Osteocyte (in vitro differentiated cells): ENCODE data around the gene BTBD3. TPM values are rescaled to one million over a fixed set of nuclear protein-coding genes. Genes with fewer than 3 reads are reported as not detected.

ENCODE experiments used
- DNase-seq: peaks from one replicate; pipeline ENCODE4 v3.0.0; 2021; ENCODE audit warnings: mixed read lengths; ENCODE audit not compliant: unreplicated experiment; ENCODE audit errors: extremely low spot score
- H3K27ac Mint-ChIP-seq: one replicate; pipeline ENCODE4 v1.8.0; 2021; ENCODE audit warnings: mild to moderate bottlenecking, mixed read lengths; ENCODE audit not compliant: unreplicated experiment
- H3K27me3 Mint-ChIP-seq: one replicate; pipeline ENCODE4 v1.8.0; 2021; ENCODE audit warnings: mixed read lengths; ENCODE audit not compliant: unreplicated experiment
- H3K36me3 Mint-ChIP-seq: one replicate; pipeline ENCODE4 v1.8.0; 2021; ENCODE audit warnings: mixed read lengths; ENCODE audit not compliant: unreplicated experiment
- H3K4me1 Mint-ChIP-seq: one replicate; pipeline ENCODE4 v1.8.0; 2021; ENCODE audit warnings: mixed read lengths; ENCODE audit not compliant: unreplicated experiment
- H3K4me3 Mint-ChIP-seq: one replicate; pipeline ENCODE4 v1.8.0; 2021; ENCODE audit warnings: mild to moderate bottlenecking, moderate library complexity, mixed read lengths; ENCODE audit not compliant: unreplicated experiment
- H3K9me3 Mint-ChIP-seq: one replicate; pipeline ENCODE4 v1.8.0; 2021; ENCODE audit warnings: mixed read lengths; ENCODE audit not compliant: unreplicated experiment
- total RNA-seq: library from RNA; stranded (reverse); gene quantifications from 2 replicates; pipeline ENCODE4 v1.2.1, GENCODE V29; 2021
- TF ChIP-seq, protein P1 (sequence below): fragments of 200-600 bp; sonication (generic); IDR thresholded peaks from 2 replicates; pipeline ENCODE4 v1.5.0; 2021; ENCODE audit warnings: antibody characterized with exemption, mild to moderate bottlenecking, moderate library complexity

The BTBD3 gene
- total RNA-seq, 1 donor from 2014 or later: 25.1 TPM

DNA sequence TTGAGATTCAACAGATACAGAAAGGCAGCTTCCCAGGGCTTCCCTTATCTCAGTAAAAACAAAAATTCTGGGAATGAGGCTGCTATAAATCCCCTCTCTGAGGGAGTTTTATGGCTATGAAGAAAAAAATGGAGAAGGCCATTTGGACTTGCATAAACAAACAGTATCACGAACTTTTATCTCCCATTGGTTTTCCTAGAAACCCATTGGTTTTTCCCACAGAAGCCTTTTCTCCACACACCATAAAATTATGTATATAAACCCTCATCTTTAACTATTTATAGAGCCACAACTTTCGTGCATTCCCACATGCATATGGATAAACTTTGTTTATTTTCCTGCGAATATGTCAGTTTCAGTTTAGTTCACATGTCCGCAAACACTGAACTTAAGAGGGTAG lies 36.2 kb upstream of the BTBD3 start:
- TF ChIP-seq, protein P1, sequence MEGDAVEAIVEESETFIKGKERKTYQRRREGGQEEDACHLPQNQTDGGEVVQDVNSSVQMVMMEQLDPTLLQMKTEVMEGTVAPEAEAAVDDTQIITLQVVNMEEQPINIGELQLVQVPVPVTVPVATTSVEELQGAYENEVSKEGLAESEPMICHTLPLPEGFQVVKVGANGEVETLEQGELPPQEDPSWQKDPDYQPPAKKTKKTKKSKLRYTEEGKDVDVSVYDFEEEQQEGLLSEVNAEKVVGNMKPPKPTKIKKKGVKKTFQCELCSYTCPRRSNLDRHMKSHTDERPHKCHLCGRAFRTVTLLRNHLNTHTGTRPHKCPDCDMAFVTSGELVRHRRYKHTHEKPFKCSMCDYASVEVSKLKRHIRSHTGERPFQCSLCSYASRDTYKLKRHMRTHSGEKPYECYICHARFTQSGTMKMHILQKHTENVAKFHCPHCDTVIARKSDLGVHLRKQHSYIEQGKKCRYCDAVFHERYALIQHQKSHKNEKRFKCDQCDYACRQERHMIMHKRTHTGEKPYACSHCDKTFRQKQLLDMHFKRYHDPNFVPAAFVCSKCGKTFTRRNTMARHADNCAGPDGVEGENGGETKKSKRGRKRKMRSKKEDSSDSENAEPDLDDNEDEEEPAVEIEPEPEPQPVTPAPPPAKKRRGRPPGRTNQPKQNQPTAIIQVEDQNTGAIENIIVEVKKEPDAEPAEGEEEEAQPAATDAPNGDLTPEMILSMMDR: no peak
- no peaks in the 10 kb centered on the region for H3K27me3 Mint-ChIP-seq
- no peak overlapping the region for H3K4me3 Mint-ChIP-seq
- no peaks in the 10 kb centered on the region for H3K4me1 Mint-ChIP-seq
- no peak for DNase-seq
- H3K9me3 Mint-ChIP-seq: no peaks in the 10 kb centered on the region
- H3K36me3 Mint-ChIP-seq: no peaks in the 10 kb centered on the region
- no peak overlapping the region for H3K27ac Mint-ChIP-seq

DNA sequence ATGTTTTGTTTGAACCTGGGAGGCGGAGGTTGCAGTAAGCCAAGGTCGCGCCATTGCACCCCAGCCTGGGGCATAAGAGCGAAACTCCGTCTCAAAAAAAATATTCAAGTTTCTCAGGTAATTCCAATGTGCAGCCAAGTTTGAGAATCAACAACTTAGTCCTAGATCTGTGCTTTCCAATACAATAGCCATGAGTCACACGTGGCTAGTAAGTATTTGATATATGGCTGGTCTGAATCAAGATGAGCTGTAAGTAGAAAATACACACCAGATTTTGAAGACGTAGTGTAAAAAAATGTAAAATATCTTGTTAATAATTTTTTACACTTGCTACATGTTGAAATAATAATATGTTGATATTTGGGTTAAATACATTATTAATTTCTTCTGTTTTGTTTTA lies 35.0 kb upstream of the BTBD3 start:
- DNase-seq: no peak
- no peaks in the 10 kb centered on the region for H3K4me1 Mint-ChIP-seq
- no peak overlapping the region for H3K4me3 Mint-ChIP-seq
- H3K9me3 Mint-ChIP-seq: no peaks in the 10 kb centered on the region
- TF ChIP-seq, protein P1: no peak
- no peaks in the 10 kb centered on the region for H3K36me3 Mint-ChIP-seq
- H3K27me3 Mint-ChIP-seq: no peaks in the 10 kb centered on the region
- no peak overlapping the region for H3K27ac Mint-ChIP-seq

DNA sequence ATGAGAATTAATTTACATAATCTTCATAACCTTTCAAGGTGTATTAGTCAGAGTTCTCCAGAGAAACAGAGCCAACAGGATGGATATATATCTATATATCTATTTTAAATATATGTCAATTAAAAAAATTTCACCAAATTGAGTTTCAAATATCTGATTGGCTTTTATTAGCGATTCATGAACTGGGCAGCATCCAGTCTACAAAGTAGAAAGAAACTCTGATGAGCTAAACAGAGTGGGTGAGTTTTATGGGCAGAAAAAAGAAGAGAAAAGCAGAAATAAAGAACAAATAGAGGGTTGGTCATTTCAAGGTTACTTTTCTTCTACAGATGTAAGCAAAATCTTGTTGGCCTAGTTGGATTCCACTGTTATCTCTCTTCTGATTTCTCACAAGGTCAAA lies 29.0 kb upstream of the BTBD3 start:
- no peak overlapping the region for H3K4me3 Mint-ChIP-seq
- TF ChIP-seq, protein P1: no peak
- peaks cover 19% of the 10 kb centered on the region for H3K4me1 Mint-ChIP-seq
- H3K27ac Mint-ChIP-seq: no peak overlapping the region
- peaks cover 4% of the 10 kb centered on the region for H3K27me3 Mint-ChIP-seq
- no peaks in the 10 kb centered on the region for H3K9me3 Mint-ChIP-seq
- H3K36me3 Mint-ChIP-seq: no peaks in the 10 kb centered on the region
- DNase-seq: no peak

- peak; percentile 97 for DNase-seq
- Mint-ChIP-seq H3K9me3 (no peaks in the 10 kb centered on the region), H3K4me1 (peaks cover 28% of the 10 kb centered on the region), H3K36me3 (no peaks in the 10 kb centered on the region), H3K27me3 (peaks cover 4% of the 10 kb centered on the region), H3K27ac (peak overlapping the region; percentile 32), H3K4me3 (peak overlapping the region; percentile 76)
- TF ChIP-seq, protein P1: no peak
These were observed 27.2 kb upstream of the BTBD3 start for GRCh38 chr20:11890331-11891076.

DNA sequence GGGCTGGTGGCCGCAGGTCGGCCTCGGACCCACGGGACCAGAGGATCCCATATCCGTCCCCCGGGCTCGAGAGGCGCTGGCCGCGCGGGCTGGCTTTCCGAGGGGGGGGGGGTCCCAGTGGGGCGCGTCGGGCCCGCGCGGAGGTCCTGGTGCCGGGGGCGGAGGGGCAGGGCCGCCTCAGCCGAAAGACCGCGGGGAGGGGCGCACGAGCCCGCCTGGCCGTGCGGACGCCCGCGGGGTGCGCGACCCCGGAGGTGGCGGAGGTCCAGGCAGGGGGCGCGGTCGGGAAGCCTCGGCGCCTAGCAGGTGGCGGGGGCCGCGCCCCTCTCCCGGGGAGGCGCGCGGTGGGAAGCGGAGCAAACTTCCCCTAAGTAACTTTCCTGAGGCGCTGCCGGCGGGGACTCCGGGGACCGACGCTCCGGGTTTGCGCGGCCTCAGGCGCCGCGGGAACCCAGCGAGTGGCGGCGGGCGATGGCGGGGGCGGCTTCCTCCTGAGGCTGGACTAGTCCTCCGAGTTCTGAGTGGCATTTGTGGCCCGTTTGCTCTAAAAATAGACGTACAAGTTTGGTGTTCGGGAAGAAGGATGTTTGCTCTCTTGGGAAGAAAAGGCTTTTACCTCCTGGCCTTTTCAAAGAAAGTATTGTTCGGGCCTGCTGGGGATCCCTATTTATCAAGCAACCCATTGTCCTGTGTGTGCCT lies 26.5 kb upstream of the BTBD3 start:
- H3K27ac Mint-ChIP-seq: peak overlapping the region; percentile 97
- TF ChIP-seq, protein P1: no peak
- H3K4me3 Mint-ChIP-seq: peak overlapping the region; percentile 87
- DNase-seq: peak; percentile 84
- H3K36me3 Mint-ChIP-seq: no peaks in the 10 kb centered on the region
- peaks cover 4% of the 10 kb centered on the region for H3K27me3 Mint-ChIP-seq
- peaks cover 35% of the 10 kb centered on the region for H3K4me1 Mint-ChIP-seq
- H3K9me3 Mint-ChIP-seq: no peaks in the 10 kb centered on the region
